ENCODE results near the gene WARS2.

Gene WARS2

GRCh38 chr1:119081700-119082099 is 58.8 kb downstream of the WARS2 start:
- no peak for DNase-seq

GRCh38 chr1:119081267-119081666 is 59.2 kb downstream of the WARS2 start:
- DNase-seq = no peak

GRCh38 chr1:119080586-119080985 is 59.9 kb downstream of the WARS2 start:
- no peak for DNase-seq

GRCh38 chr1:119079881-119080280 is 60.6 kb downstream of the WARS2 start:
- no peak for DNase-seq

DNA sequence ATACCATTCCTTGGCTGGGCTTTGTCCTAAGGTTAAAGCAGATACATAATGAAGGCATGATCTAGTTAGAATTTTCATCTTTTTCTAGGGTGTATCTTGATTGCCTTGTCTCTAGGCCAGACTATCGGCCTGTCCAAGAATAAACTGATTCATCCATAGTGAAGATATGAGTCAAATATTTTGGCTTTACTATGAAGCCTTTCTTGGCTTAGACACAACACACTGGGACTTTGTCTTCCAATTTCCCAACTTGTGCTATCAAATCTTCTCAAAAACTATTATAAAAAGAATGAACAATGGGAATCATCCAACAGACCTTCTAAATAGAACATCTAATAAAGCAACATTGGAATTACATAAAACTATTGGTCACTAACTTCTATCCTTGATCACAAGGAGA is 64.8 kb downstream of the WARS2 start:
- DNase-seq = no peak

DNA sequence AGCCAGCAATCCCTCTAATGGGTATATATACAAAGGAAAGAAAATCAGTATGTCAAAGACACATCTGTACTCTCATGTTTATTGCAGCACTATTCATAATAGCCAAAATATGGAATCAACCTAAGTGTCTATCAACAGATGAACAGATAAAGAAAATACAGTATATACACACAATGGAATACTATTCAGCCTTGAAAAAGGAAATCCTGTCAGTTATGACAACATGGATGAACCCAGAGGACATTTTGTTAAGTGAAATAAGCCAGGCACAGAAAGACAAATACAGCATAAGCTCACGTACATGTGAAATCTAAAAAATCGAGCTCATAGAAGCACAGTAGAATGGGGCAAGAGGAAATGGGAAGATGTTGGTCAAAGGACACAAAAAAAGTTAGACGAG is 69.1 kb downstream of the WARS2 start:
- DNase-seq = no peak

- no peak for DNase-seq
These were observed 70.8 kb downstream of the WARS2 start for GRCh38 chr1:119069682-119070081.

GRCh38 chr1:119068427-119068826 is 72.0 kb downstream of the WARS2 start:
- no peak for DNase-seq

DNA sequence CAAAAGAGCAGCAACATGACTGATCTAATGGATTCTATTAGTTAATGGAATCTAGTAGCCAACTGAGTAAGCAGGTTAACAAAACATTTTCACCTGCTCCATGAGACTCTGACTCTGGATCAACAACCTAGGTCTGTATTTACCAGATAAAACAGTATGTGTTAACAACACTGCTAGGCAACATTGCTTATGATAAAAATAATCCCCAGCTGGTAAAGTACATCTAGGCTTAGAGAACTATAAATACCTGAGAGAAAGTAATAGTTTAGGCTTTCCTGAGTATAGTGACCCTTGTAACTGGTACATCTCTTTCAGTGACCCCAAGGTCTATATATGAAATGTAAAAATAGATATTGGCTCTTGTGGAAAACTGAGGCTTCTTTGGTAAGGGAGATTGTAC is 78.8 kb downstream of the WARS2 start:
- no peak for DNase-seq

GRCh38 chr1:119055568-119055967 is 84.9 kb downstream of the WARS2 start:
- no peak for DNase-seq

DNA sequence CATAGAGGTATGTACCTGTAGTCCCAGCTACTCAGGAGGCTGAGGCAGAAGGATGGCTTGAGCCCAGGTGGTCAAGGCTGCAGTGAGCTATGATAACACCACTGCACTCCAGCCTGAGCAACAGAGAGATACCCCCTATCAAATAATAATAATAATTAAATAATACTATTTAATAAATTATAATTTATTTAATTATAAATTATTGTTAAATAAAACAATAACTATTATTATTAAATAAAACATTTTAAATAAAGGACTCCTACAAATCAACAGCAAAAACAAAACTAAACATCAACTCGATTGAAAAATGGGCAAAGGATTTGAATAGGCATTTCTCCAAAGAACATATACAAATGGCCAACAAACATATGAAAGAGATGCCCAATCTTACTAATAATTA is 86.5 kb downstream of the WARS2 start:
- DNase-seq = no peak

DNA sequence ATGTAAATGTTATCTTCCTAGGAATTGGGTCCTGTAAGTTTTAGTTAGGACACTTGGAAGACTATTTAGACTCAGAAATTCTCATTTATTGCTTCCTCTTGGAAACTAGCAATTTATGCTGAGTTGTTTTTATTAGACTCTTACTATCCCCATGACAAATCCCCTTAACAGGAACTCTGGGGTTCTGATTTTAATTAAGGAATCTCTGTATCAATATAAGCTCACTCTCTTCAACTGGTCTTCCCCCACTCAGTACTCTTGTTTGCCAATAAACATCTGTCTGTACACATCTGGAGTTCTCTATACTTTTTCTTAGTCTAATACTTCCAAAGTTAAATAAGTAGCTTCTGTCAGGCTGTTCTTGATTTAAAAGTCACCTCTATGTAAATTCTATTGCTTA is 88.2 kb downstream of the WARS2 start:
- DNase-seq = no peak

DNA sequence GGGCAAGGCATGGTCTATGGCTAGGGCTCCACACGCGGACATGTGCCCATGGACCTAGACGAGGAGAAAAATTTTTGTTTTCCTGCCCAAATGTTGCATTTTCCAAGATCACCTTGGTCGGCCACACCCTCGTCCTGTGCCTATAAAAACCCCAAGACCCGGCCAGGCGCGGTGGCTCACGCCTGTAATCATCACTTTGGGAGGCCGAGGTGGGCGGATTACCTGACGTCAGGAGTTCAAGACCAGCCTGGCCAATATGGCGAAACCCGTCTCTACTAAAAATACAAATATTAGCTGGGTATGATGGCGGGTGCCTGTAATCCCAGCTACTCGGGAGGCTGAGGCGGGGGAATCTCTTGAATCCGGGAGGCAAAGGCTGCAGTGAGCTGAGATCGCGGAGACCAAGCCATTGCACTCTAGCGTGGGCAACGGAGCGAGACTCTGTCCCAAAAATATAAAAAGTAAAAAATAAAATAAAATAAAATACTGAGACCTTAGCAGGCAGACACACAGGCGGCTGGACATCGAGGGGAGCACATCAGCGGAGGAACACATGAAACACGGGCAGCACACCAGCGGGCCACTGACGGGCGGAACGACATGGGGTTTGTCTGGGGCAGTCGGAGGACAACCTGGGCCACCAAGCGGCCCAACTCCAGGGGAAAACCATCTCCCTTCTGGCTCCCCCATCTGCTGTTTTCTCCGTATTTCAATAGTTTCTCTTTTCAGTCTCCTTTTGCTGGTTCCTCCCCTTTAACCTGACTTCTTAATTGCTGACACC is 91.6 kb downstream of the WARS2 start:
- DNase-seq = no peak

DNA sequence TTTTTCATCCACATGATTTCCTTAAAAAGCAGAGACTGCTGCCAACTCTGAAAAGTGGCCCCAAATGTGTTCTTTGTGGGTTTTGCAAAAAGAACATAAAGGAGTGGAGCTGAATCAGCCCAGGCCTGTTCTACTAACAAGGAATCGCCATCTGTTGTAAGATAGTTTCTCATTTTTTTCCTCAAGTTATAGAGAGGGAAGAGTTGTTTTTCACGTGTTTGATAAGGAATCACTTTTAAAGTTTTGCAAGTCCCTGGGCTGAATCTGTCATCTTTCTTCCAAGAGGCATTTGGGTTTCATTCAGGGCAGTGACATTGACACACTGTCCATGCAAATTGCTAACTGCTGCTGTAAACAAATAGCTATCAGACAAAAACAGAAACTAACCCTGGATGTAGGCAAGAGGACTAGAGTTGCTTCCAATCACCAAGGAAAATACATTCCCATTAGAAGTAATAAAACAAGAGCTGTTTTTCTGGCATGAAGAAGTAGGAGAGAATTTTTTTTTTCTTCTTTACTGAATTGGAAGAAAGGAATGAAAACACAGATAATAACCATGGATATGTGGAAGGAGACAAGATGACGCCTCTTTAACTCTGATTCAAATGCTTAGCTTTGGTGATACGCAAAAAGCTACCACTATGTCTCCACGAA is 93.5 kb downstream of the WARS2 start:
- no peak for DNase-seq

DNA sequence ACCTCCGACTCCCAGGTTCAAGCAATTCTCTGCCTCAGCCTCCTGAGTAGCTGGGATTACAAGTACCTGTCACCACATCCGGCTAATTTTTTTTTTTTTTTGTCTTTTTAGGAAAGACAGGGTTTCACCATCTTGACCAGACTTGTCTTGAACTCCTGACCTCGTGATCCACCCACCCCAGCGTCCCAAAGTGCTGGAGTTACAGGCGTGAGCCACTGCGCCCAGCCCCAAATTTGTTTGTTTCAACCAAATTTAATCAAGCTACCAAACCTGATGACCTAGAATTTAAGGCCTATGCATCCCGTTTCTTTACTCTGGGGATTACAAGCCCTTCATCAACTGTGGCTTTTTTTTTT is 94.0 kb downstream of the WARS2 start:
- DNase-seq = no peak

DNA sequence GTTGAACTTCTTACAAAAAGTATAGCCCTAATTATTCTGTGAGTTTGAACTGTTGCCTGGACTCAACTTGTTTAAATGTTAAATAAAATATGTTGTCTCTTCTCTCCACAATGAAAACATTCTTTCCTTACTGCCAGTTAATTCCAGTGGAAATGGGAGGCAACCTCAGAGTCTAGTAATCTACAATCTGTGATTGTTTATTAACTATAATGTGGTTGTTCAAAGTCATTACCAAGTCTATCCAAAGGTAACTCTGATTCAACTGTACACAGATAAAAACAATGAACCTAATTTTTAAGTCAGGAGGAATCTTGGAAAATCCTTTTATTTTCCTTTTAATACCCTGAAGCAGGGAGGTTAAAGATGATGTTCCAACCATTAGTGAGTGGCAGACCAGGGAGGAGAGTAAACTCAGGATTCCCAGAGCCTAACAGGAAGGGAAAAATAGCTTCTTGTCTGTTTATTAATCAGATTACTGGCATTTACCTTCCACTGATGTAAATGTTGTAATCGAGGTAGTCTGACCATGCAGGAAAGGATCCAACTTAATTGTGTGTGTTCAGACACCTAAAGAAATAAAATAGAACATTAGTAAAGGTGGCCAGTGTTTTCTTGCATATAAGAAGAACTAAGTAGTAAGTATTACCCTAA is 95.2 kb downstream of the WARS2 start:
- DNase-seq = no peak

DNA sequence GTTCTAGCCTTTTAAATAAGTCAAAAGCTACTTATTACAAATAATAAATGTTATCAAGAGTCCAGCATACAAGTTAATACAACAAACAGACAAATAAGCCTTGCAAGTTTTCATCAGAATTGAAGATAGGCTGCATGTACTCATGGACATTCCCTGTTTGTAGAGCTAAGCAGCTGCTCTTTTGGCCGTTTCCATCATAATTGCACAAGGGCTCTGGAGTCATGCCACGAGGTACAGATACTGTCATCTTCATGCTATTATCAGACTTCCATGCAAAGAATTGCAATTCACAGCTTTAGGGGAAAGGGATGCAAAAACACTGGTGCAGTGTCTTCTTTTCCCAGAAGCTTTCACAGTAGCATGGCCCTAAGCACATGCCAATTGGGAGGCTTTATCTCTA is 99.5 kb downstream of the WARS2 start:
- no peak for DNase-seq

DNA sequence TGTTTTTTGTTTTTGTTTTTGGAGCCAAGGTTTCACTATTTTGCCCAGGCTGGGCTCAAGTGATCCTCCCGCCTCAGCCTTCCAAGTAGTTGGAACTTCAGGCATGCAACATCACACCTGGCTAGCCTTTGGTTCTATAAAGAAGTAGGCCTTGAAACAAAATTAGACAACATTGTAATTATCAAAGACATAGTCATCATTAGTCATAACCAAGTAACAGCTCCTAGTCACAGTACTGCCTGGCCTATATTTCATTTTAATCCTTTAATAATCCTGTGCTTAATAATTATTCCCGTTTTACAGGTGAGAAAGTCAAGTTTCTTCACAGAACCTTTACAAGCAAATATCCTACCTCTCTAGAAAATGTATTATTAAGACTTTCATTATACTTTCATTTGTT is 100.0 kb downstream of the WARS2 start:
- no peak for DNase-seq

GRCh38 chr1:119038363-119038762 is 102.1 kb downstream of the WARS2 start:
- no peak for DNase-seq

DNA sequence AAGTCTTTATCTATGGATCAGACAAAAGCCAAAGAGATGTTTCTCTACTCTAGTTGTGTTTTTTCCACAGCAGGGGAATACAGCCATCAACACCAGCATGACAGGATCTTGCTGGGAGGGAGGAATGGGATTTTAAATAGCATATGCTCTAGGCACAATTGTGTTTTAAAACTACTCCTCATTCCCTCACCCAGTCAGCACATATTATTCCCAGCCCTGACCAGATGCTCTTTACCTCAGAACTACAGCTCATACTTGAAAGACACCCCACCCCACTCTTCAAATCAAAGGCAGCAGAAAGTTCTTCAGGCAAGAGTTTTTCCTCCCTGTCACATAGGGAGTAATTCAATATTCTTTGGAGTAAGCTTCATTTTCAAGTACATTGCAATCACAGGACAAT is 106.1 kb downstream of the WARS2 start:
- DNase-seq = no peak

- no peak for DNase-seq
These were observed 107.5 kb downstream of the WARS2 start for GRCh38 chr1:119032986-119033385.

- no peak for DNase-seq
These were observed 112.7 kb downstream of the WARS2 start for GRCh38 chr1:119027759-119028158.

- no peak for DNase-seq
These were observed 113.5 kb downstream of the WARS2 start for GRCh38 chr1:119026956-119027355.

DNA sequence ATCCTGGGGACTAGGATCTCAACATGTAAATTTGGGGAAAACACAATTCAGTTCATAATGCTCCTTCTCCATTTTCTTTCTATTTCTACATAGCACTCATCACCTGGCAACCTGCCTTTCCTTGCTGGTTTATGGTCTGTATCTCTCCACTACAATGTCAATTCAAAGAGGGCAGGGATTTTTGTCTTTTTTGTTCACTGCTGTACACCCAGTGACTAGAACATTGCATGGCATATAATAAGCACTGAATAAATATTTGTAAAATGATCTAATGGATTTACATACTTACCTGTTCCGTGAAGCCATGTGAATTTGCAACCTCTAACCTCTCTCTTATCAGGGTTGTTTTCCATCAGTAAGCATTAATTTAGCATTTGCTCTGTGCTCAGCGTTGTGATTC is 124.9 kb downstream of the WARS2 start:
- no peak for DNase-seq
